Neural crest cell (in vitro differentiated cells): Measurements from ENCODE around the gene ENOX1. TPM values are rescaled to one million over a fixed set of nuclear protein-coding genes. Genes with fewer than 3 reads are reported as not detected.

Source experiments
- DNase-seq: peaks from one replicate; pipeline ENCODE4 v3.0.0; 2021; ENCODE audit warnings: low read depth, mixed read lengths, low spot score
- H3K27ac Mint-ChIP-seq: one replicate; pipeline ENCODE4 v1.8.0; 2021; ENCODE audit warnings: mild to moderate bottlenecking, mixed read lengths; ENCODE audit not compliant: unreplicated experiment
- H3K27me3 Mint-ChIP-seq: 2 replicates; pipeline ENCODE4 v1.8.0; 2021; ENCODE audit warnings: low read depth, mild to moderate bottlenecking, mixed read lengths
- H3K36me3 Mint-ChIP-seq: 2 replicates; pipeline ENCODE4 v1.8.0; 2021; ENCODE audit warnings: low read depth, mild to moderate bottlenecking, mixed read lengths
- H3K4me1 Mint-ChIP-seq: 2 replicates; pipeline ENCODE4 v1.8.0; 2021; ENCODE audit warnings: mixed read lengths
- H3K4me3 Mint-ChIP-seq: one replicate; pipeline ENCODE4 v1.8.0; 2021; ENCODE audit warnings: mild to moderate bottlenecking, mixed read lengths
- H3K9me3 Mint-ChIP-seq: 2 replicates; pipeline ENCODE4 v1.8.0; 2021; ENCODE audit warnings: mixed read lengths
- total RNA-seq: library from RNA; stranded (reverse); gene quantifications from 2 replicates; pipeline ENCODE4 v1.2.1, GENCODE V29; 2021
- TF ChIP-seq, protein P1 (sequence below): fragments of 200-600 bp; sonication (generic); conservative IDR thresholded peaks from 2 replicates; pipeline ENCODE4 v1.5.0; 2021; ENCODE audit warnings: antibody characterized with exemption, mild to moderate bottlenecking

Gene ENOX1
- total RNA-seq, 1 donor from 2014 or later: 3.8 TPM

DNA sequence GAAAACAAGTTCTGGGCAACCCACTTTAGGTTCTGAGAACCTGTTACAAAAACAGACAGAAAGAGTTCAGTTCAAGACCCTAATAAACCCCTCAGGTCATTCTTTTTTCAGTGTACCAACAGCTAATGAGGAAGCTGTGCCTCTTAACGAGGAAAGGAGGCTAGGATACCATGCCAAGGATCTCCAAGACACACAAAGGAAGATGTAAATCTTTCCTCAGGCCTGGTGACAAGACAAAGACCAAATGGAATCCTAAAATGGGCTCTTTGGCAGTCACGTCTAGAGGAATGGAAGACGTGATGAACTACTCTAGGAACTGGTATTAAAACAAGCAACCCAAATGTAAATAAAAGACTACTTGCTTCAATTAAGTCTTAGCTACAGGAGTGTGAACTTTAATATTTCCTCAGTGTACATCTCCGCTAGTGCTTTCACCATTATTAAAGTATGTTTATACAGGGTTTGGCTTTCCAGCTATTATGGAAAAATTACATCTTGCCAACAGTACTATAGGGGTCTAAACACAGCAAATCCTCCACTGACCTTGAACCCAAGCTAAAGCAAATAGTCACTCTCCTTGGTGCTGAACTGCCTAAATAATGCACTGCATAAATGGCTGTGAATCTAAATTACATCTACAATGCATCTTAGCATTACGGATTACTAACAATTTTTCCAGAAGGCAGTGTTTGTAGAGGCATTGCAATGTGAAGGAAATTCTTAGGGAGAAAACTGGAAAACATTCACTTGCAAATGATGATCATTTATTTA is 42.3 kb downstream of the ENOX1 start:
- H3K27ac Mint-ChIP-seq: no peak overlapping the region
- no peaks in the 10 kb centered on the region for H3K27me3 Mint-ChIP-seq
- no peak for DNase-seq
- TF ChIP-seq, protein P1, sequence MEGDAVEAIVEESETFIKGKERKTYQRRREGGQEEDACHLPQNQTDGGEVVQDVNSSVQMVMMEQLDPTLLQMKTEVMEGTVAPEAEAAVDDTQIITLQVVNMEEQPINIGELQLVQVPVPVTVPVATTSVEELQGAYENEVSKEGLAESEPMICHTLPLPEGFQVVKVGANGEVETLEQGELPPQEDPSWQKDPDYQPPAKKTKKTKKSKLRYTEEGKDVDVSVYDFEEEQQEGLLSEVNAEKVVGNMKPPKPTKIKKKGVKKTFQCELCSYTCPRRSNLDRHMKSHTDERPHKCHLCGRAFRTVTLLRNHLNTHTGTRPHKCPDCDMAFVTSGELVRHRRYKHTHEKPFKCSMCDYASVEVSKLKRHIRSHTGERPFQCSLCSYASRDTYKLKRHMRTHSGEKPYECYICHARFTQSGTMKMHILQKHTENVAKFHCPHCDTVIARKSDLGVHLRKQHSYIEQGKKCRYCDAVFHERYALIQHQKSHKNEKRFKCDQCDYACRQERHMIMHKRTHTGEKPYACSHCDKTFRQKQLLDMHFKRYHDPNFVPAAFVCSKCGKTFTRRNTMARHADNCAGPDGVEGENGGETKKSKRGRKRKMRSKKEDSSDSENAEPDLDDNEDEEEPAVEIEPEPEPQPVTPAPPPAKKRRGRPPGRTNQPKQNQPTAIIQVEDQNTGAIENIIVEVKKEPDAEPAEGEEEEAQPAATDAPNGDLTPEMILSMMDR: no peak
- no peaks in the 10 kb centered on the region for H3K36me3 Mint-ChIP-seq
- no peaks in the 10 kb centered on the region for H3K9me3 Mint-ChIP-seq
- H3K4me1 Mint-ChIP-seq: peaks cover 11% of the 10 kb centered on the region
- no peak overlapping the region for H3K4me3 Mint-ChIP-seq

- TF ChIP-seq, protein P1: no peak
- Mint-ChIP-seq H3K27me3 (no peaks in the 10 kb centered on the region), H3K36me3 (no peaks in the 10 kb centered on the region), H3K9me3 (no peaks in the 10 kb centered on the region), H3K27ac (no peak overlapping the region), H3K4me3 (no peak overlapping the region), H3K4me1 (peaks cover 11% of the 10 kb centered on the region)
- no peak for DNase-seq
These were observed 43.9 kb downstream of the ENOX1 start for GRCh38 chr13:43742911-43743310.

DNA sequence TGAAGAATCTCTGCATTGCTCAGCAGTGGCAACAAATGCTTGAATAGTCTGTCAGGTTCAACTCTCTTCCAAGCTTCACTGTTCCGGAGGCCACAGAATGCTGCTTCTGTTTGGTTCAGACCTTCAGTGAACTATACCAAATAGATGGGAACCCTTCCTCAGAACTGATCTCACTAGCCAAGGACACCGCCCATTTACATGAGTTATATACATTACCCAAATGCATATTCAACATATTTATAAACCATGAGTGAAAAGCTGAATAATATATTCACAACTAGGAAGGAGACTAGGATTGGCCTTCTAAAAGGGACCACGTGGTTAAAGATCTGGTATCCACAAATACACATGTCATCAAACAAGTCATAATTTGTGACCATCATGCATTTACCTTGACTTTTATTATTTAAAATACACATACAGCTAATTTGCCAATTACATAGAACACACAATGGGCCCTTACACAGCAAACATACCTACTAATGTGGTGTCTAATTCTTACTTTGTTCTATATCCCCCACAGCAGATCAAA is 49.3 kb downstream of the ENOX1 start:
- Mint-ChIP-seq H3K9me3 (no peaks in the 10 kb centered on the region), H3K36me3 (no peaks in the 10 kb centered on the region), H3K27me3 (no peaks in the 10 kb centered on the region), H3K4me1 (peaks cover 7% of the 10 kb centered on the region), H3K4me3 (no peak overlapping the region), H3K27ac (no peak overlapping the region)
- TF ChIP-seq, protein P1: no peak
- DNase-seq: no peak

GRCh38 chr13:43732726-43733125 is 54.0 kb downstream of the ENOX1 start:
- no peak overlapping the region for H3K27ac Mint-ChIP-seq
- H3K4me3 Mint-ChIP-seq: no peak overlapping the region
- H3K27me3 Mint-ChIP-seq: no peaks in the 10 kb centered on the region
- TF ChIP-seq, protein P1: no peak
- no peaks in the 10 kb centered on the region for H3K9me3 Mint-ChIP-seq
- no peak for DNase-seq
- H3K4me1 Mint-ChIP-seq: peaks cover 38% of the 10 kb centered on the region
- no peaks in the 10 kb centered on the region for H3K36me3 Mint-ChIP-seq

DNA sequence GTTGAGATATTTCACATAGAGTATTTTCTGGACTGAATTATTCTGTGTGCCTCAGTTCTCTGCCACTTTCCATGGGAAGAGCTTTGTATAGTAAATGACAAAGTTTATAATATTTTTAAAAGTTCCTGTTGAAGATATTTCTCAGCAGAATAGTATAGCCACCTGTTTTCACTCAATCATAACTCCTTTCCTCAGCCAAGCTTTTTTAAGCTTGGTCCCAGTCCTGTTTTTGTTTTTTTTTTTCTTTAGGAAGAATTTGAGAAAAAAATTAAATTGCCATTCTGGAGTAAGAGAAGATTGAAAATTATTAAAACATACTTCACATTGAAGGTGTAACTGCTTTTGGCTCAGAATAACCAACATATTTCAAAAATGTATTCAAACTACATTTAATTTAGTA is 55.5 kb downstream of the ENOX1 start:
- H3K27ac Mint-ChIP-seq: peak overlapping the region; percentile 10

More for the DNA sequence above, 55.5 kb downstream of the ENOX1 start:
- TF ChIP-seq, protein P1: no peak
- Mint-ChIP-seq H3K36me3 (no peaks in the 10 kb centered on the region), H3K4me1 (peaks cover 38% of the 10 kb centered on the region), H3K27me3 (no peaks in the 10 kb centered on the region), H3K4me3 (no peak overlapping the region), H3K9me3 (no peaks in the 10 kb centered on the region)
- DNase-seq: no peak
